EH (cell line): ENCODE measurements around the gene PRRT3.

Experiments used
- DNase-seq: peaks from one replicate; pipeline ENCODE4 v3.0.0-alpha.2; 2015; ENCODE audit warnings: low read depth

PRRT3 gene

DNA sequence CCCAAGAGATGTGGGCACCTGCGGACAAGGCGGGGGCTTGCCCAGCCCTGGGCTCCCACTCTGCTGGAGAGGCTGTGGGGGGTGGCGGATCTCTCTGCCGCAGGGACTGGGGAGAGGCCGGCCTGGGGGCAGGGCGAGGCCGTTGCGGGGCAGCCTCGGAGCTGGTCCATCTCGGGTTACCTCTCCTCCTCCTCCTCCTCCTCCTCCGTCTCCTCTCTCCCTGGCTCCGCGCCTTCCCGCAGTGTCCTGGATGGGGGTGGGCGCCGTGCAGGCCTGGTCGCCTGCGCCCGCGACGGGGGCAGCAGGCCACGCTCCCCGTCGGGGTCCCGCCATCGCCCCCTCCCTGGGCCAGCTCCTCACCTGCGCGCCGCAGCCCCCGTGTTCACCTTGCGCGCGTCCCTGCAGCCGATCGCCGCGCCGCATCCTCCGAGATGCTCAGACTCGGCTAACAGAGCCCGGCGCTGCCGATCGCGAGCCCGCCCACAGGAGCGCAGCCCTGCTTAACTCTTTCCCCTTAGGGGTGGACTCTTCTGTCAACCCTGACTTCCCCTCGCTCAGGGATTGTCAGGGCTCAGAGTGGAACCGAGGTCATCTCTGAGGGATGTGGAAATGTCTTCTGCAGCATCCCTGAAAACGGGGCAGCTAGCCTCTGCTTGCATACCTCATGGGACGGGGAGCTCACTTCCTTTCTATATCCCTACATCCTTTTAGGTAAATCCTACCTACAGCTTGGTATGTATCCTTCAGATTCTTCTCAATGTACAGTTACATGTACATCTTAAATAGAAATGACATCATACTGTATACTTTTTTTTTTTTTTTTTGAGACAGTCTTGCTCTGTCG, at the start of gene PRRT3:
PRRT3 (minus strand) TSS at position 447 of the 844 bp plus-strand sequence. CDS start 2,293 bp downstream, outside the sequence.
- peak; percentile 51 for DNase-seq

DNA sequence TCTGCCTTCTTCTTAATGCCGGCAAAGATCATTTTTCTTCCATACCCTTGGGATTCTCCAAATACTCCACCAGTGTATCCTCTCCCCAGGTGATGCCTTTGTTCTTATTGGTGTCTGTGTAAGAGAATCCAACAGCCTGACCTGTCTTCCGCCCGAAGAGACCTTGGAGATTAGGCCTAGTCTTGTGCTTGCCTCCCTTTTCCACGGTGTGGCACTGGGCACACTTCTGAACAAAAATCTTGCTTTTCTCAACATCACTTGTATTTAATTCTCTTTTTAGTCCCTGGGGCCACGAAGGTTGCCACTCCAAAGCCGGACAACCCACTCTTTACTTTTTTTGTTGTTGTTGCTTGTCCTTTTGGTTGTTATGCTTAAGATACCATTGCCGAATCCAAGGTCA, 48.5 kb upstream of the PRRT3 start:
- no peak for DNase-seq

DNA sequence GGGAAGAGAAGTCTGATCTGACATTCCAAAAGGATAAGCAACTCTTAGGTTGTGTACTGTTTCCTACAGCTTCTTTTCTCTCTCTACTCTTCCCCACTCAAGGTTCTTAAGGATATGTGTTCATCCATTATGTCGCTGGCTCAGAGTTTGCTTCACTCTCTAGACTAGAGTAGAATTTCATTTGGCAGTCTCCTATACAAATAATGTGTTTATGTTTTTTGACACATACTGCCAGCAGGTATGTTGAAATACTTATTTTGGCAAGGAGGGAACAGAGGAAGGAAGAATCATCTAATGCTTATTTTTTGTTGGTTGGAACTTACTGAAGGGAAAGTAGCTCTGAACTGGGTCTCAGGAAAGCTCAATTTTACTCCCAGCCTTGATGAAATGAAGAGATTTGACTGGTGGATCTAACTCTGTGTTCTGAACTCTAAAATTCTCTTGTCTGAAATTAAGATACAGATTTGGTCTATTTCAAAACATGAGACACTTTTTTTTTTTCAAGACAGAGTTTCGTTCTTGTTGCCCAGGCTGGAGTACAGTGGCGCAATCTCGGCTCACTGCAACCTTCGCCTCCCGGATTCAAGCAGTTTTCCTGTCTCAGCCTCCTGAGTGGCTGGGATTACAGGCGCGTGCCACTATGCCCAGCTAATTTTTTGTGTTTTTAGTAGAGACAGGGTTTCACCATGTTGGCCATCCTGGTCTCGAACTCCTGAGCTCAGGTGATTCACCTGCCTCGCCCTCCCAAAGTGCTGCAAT, 42.1 kb upstream of the PRRT3 start:
- peak; percentile 34 for DNase-seq

DNA sequence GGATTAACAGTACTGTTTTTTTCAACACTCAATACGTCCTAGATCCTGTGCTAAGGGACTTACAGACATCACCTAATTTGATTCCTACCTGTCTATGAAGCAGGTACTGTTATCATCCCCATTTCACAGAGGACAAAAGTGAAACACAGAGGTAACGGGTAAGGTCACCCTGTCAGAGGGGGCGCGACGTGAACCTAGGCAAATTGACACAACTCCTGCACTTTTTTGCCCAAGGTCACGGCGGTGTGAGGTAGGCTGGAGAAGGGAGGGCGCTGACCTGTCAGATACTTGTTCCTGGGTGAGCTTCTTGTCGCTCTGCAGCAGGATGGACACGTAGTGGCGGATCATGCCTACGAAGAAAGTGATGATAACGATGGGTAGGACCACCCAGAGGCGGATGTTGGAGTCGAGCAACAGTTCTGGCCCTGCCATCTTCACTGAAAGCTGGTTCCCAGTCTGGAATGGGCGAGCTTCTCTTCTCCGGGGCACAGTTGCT, 34.1 kb upstream of the PRRT3 start:
- no peak for DNase-seq

DNA sequence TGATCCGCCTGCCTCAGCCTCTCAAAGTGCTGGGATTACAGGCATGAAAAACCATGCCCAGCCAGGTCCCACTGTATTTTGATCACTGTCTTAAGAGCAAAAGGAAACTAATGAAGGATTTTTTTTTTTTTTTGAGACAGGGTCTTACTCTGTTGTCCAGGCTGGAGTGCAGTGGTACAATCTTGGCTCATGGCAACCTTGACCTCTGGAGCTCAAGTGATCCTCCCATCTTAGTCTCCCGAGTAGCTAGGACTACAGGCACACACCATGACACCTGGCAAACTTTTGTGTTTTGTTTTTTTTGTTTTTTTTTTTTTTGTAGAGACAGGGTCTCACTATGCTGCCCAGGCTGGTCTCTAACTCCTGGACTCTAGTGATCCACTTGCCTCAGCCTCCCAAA, 28.0 kb upstream of the PRRT3 start:
- no peak for DNase-seq

DNA sequence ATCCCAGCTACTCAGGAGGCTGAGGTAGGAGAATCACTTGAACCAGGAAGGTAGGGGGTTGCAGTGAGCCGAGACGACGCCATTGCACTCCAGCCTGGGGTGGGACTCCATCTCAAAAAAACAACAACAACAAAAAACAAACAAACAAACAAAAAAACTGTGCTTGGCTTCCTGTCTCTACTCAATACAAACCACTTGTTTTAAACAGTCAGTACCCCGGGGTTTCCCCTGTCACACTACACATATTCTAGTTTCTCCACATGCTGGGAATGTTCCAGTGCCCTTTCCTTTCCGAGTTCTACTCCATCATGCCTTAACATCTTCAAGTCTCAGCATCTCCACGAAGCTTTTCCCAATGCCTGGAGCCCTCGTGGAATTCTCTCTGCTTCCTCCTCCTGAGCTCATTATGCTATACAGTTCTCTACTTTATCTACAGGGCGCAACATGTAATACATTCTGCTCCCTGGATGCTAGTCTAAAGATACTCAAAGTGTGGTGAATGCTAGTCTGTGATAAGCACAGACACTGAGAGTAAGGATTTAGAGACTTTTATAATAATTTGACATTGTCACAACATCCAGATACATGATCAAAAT, 26.6 kb upstream of the PRRT3 start:
- DNase-seq = no peak

DNA sequence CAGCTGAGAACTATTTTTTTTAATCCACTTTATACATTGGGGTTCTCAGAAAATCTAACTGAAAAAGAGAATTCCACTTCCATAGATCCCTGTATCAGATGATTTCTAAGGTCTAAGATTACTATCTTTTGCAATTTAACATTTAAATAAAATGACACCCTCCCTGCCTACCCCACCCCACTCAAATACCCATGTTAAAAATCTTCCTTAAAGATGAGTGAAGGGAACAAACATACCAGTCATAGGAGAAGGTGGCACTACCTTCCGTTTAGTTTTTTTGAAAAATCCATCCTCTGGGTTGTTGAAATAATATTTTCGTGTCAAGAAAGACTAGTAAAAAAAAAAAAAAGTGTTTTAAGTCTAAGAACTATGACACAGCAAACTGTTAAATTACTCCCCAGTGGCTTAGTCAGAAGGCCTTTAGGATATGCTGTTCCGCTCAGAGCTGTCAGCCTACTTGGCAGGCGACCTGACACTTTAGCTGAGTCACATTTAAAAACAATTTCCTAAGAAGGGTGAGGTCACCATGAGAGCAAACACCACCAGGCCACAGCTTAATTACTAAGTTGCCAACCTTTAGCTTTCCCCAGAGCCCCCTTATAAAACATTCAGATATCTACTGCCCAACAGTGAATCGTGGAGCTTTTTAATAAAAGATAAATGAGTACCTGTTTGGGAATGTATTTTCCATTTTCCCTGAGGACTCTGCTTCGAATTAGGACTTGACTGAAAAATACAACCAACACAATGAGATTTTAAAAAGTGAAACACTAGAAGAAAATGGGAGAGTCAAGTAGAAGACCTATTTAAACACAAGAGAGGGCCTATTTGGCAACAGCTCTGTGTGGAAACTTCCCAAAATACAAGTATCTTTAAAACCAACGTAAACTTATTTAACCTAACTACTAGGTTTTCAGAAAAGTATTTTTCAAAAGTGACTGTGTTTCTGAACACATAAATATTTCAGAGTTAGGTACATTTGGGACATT, 24.8 kb upstream of the PRRT3 start:
- peak; percentile 98 for DNase-seq

DNA sequence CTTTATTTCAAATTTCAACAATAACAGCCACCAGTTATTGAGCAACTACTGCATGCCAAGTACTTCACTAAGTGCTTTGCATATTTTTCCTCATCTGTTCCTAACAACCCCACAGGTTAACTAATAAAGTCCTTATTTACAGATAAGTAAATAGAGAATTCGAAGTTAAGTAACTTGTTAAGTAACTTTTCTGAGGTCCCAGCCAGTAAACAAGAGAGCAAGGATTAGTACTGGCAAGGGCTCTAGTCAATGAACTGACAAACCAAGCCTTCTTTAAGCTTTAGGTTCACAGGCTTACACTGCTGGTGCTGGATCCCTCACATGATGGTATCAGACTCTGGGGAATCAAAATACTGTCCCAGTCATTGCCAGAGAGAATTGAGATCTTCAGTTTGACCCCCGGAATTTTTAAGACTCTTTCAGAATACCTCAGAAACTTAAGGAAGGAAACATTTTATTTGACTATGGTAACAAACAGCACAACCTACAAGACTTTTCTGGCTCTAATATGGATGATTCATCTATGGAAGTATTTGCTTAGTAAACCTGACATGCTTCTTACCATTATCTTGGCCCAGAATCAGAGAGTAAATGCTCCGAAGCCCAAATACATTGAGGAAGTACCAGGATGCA, 17.9 kb upstream of the PRRT3 start:
- DNase-seq = peak; percentile 82

DNA sequence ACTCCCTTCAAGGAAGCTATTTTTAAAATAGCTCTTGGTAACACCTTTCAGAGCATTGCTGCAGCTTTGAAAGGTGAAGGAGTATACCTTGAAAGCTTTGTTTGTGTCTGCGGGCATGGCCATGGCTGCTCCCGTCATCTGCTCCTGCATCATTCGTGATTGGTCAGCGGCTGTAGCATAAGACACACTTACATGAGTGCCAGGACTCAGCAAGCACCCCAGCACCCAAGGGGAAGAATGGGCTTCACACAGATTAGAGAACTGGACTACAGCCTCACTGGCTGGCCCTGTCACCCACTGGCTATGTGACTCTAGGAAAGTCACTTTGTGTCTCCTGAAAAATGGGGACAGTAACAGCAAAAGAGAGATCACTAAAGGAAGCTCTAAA, 17.4 kb upstream of the PRRT3 start:
- no peak for DNase-seq

DNA sequence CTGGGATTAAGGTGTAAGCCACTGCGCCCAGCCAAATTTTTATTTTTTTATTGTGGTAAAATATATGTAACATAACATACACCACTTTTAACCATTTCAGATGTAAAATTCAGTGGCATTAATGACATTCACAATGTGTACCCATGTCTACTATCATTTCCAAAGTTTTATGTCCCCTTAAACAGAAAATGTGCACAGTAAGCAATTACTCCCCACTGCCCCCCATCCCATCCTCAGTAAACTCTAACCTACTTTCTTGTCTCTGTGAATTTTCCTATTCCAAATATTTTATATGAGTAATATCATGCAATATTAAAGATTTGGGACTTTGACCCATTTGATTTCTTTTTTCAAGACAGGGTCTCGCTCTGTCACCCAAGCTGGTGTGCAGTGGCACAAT, 14.6 kb upstream of the PRRT3 start:
- no peak for DNase-seq

DNA sequence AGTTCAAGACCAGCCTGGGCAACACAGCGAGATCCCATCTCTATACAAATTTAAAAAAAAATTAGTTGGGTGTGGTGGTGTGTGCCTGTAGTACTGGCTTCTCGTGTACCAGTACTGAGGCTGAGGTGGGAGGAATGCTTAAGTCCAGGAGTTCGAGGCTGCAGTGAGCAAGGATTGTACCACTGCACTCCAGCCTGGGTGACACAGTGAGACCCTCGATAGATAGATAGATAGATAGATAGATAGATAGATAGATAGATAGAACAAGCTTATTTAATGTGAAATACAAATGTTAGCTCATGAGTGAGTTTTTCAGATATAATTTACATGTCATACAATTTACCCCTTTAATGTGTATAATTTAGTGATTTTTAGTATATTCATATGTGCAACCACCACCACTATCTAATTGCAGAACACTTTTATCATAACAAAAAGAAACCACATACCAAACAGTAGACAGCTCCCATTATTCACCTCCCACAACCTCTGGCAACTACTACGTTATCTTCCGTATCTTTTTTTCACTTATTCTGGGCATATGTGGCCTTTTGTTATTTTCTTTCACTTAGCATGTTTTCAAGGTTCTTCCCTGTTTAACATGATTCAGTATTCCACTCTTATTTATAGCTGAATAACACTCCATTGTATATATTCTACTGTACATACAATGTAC, 13.1 kb upstream of the PRRT3 start:
- no peak for DNase-seq

DNA sequence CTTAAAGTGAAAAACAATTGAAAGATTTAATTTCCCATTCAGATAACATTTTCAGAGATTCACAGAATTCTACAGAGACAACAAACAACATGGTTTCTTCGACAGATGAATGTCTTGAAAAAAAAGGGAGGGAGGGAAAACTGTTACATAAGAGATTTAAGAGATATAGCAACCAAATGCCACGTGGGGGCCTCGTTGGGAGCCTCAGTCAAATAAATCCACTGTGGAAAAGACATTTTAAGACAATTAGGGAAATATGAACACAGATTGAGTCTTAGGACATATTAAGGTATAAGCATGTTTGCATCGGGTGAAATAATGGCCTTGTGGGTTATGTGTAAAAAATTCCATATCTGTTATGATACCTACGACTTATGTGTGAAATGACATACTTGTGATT, 5.0 kb upstream of the PRRT3 start:
- peak; percentile 44 for DNase-seq

DNA sequence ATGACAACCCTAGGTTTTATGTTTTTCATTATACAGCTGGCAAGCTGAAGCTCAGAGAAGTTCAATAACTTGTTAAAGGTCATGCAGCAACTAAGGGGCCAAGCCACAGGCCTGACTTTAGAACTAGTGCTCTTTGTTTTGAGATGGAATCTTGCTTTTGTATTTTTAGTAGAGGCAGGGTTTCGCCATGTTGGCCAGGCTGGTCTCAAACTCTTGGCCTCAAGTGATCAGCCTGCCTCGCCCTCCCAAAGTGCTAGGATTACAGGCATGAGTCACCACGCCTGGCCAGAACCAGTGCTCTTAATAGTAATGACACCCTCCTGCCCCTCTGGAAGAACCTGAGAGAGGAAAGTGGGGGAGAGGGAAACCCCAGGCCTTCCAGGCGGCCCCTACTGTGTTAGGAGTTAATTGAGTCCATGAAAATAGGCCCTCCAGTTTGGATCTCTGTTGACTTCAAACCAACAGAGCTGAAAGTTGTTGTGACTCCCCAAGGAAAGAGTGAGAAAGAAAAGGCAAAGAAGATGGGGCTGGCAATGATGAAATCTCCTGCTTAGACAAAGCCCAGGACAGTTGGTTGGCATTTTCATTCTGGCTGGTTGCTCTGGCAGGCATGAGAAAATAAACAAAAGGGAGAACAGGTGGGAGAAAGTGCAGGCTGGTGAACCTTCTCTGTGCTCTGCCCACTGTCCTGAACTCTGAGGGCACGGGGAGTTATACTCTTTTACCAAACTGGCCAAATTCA, 3.6 kb upstream of the PRRT3 start:
- DNase-seq = peak; percentile 30

DNA sequence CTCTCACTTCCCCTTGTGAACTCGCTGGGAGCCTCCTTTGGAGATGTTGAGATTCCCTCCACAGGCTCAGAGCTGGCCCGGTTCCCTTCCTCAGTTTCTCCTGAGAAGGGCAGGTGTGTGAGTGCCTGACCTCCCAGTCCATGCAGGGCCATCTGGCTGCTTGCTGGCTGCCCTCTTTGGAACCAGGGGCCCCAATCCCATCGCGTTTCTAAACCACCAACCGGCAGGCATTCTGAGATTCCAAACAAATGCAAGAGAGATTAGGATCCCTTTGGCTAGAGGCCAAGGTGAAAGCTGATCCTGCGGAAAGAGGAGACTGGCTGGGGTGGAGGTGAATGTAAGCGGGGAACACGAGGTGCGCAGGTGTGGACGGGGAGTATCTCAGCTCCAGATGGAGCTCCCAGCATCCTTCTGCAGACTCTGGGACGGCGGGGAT, 2.9 kb upstream of the PRRT3 start:
- peak; percentile 45 for DNase-seq

DNA sequence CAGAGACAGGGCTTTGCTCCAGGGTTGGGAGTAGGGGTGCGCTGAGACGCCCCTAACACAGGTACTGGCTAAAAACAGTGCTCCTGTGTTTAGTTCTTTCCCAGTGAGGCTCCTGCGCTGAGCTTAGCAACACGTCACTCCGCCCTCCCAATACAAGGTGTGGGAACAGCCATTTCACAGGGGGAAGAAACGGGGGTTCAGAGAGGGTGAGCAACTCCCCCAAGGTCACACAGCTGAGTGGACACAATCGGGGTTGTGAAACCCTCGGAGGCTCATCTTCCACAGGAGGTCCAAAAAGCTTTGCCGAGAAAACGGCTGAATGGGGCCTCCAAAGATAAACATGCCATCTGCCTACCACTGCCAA, 628 bp downstream of the PRRT3 start:
- no peak for DNase-seq

DNA sequence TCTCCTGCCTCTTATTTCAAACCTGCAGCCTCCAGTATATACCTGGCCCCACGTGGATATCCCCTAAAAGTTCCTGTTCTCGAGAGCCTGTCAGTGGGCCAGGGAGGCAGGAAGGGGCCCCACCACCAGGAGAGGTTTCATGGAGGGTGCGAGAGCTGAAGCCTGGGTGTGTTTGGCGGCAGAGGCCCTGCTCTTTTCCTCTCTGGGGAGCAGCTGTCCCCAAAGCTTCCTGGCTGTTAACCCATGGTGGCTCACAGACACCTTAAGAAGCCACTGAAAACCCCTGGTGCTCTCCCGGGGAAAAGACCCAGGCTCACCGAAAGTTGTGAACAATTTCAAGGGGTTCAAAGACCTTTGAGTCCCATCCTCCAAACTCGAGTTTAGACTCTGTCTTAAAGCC, 1.1 kb downstream of the PRRT3 start:
- no peak for DNase-seq

DNA sequence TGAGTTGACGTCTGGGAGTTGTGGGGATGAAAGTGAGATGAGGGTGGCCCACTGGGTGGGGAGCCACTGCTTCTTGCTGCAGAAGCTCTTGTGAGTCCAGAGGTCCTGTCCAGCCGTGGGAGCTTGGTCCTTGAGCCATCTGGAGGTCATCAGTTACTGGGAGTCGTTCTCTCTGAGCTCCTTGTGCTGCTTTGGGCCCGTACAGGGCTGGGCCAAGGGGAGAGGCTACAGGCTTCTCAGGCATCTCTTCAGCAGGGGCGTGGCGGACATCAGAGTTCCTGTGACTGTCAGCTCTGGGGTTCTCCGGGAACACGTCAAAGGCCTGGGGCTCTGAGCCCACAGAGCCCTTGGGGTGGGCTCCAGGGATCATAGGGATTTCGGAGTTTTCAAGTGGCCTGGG, 2.6 kb downstream of the PRRT3 start:
- no peak for DNase-seq

DNA sequence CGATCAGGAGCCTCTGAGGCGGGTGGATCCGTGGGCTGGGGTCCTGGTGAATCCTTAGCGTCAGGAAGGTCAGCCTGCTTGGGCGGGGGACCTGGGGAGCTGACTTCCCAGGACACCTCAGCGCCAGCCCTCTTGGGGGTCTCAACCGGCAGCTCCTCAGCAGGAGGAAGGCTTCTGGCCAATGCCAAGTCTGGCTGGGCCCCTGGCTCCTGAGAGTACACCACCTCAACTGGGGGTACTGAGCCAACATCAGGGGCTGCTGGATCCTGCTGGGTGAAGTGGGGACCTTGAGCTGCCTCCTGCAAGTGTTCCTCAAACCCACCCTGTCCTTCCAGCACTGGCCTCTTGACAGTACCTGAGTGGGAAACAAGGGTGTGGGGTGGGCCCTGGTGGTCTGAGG, 3.1 kb downstream of the PRRT3 start:
- no peak for DNase-seq

DNA sequence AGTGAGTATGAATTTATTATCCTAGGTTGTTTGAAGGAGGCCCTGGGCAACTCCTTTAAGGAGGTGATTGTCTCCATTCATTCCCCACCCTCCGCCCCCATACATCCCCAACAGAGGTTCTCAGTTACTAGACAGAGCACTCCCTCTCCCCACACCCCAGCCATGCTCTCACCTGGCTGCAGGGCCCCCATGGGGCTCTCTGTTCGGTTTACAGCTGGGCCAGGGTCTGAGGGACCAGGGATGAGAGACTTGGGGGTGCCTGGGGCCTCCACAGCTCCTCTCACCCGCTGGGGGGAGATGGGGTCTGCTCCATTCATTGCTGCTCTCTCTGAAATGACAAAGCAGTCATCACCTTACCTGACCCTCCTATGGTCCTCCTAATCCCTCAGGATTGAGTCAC, 3.6 kb downstream of the PRRT3 start:
- no peak for DNase-seq
